GM19438 (cell line): ENCODE measurements around the gene ALDH3A1.

ENCODE experiments used
- ATAC-seq: cut with Tn5 transposase; IDR thresholded peaks from one replicate; pipeline ENCODE4 v1.9.1; 2021; ENCODE audit warnings: low read depth; ENCODE audit not compliant: unreplicated experiment

Gene ALDH3A1

GRCh38 chr17:19720631-19721426 is 27.3 kb downstream of the ALDH3A1 start:
- ATAC-seq: no peak

- ATAC-seq: no peak
Measured at GRCh38 chr17:19720210-19720475, 28.0 kb downstream of the ALDH3A1 start.

GRCh38 chr17:19719355-19720209 is 28.5 kb downstream of the ALDH3A1 start:
- no peak for ATAC-seq

GRCh38 chr17:19718613-19719354 is 29.3 kb downstream of the ALDH3A1 start:
- ATAC-seq: no peak

- ATAC-seq: no peak
Measured at GRCh38 chr17:19718041-19718612, 30.0 kb downstream of the ALDH3A1 start.

GRCh38 chr17:19717411-19717908 is 30.6 kb downstream of the ALDH3A1 start:
- ATAC-seq: no peak

GRCh38 chr17:19717031-19717360 is 31.1 kb downstream of the ALDH3A1 start:
- no peak for ATAC-seq

- ATAC-seq: no peak
Measured at GRCh38 chr17:19716108-19717030, 31.7 kb downstream of the ALDH3A1 start, which contains the start of gene SLC47A2. TSS of gene SLC47A2 (minus strand) at chr17:19716584. CDS start at chr17:19716555, 29 bp downstream.

- no peak for ATAC-seq
Measured at GRCh38 chr17:19714542-19715411, 33.3 kb downstream of the ALDH3A1 start.

- no peak for ATAC-seq
Measured at GRCh38 chr17:19713901-19714361, 34.2 kb downstream of the ALDH3A1 start.

- ATAC-seq: no peak
Measured at GRCh38 chr17:19713462-19713861, 34.6 kb downstream of the ALDH3A1 start.

- no peak for ATAC-seq
Measured at GRCh38 chr17:19712436-19713004, 35.6 kb downstream of the ALDH3A1 start.

GRCh38 chr17:19709841-19710240 is 38.3 kb downstream of the ALDH3A1 start:
- ATAC-seq: no peak

- ATAC-seq: no peak
Measured at GRCh38 chr17:19708431-19709175, 39.5 kb downstream of the ALDH3A1 start.

GRCh38 chr17:19707728-19708221 is 40.3 kb downstream of the ALDH3A1 start:
- ATAC-seq: no peak

GRCh38 chr17:19706791-19707727 is 41.0 kb downstream of the ALDH3A1 start:
- ATAC-seq: no peak
